ENCODE data around the gene PKIB. TPM values are rescaled to one million over a fixed set of nuclear protein-coding genes. Genes with fewer than 3 reads are reported as not detected.
A peak's percentile ranks its signal among the peaks of the same experiment; 100 is the strongest.

Gene PKIB, protein sequence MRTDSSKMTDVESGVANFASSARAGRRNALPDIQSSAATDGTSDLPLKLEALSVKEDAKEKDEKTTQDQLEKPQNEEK
- total RNA-seq = not detected

DNA sequence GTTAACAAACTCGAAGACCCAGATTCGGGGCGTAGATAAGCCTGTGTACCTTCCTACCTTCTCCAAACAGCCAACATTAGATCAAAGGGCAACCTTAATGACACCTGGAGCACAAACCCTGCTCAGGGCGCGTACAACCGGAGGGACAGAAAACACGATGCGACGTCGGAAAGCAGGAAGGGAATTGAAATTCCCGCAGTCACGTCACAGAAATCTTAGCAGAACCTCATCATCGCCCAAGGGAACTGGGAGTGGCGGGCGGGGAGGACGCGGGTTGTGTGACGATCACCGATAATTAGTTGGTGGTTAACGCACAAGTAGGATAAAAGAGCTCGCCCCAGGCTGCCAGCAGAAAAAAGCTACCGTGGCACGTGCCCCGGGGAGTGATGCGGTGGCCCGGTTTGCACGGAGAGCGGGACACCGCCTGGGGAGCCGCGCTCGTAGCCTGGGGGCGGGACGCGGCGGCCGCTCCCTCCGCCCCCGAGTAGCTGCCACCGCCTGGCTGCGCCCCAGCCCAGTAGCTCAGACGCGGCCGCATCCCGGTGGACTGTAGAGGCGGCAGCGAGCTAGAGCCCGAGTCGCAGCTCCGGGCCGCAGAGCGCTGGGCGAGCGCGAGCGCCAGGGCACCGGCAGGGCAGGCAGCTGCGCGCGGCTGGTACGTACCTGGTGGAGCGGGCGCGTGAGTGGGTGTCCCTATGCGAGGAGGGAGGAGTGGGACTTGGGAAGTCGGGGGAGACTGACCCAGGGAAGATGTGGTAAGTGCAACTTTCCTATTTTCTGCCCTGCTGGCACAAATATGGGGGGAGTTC is at the start of gene PKIB:
Gene PKIB (plus strand): TSS at position 525 of the 809 bp plus-strand sequence. CDS start 107,390 bp downstream, outside the sequence.
- Histone ChIP-seq H3K4me3 (peak within 1 kb of the TSS; percentile 57 to 70), H3K4me1 (peaks cover 5% of the 10 kb centered on the region in 2 donors), H3K9me3 (no peaks in the 10 kb centered on the region), H3K27me3 (no peaks in the 10 kb centered on the region), H3K36me3 (no peaks in the 10 kb centered on the region), H3K27ac (no peak within 1 kb of the TSS)
- peak in 1 of 2 donors; percentile 75 for DNase-seq (ENCODE audit: low spot score in 2 of 2)
- TF ChIP-seq, protein P1, sequence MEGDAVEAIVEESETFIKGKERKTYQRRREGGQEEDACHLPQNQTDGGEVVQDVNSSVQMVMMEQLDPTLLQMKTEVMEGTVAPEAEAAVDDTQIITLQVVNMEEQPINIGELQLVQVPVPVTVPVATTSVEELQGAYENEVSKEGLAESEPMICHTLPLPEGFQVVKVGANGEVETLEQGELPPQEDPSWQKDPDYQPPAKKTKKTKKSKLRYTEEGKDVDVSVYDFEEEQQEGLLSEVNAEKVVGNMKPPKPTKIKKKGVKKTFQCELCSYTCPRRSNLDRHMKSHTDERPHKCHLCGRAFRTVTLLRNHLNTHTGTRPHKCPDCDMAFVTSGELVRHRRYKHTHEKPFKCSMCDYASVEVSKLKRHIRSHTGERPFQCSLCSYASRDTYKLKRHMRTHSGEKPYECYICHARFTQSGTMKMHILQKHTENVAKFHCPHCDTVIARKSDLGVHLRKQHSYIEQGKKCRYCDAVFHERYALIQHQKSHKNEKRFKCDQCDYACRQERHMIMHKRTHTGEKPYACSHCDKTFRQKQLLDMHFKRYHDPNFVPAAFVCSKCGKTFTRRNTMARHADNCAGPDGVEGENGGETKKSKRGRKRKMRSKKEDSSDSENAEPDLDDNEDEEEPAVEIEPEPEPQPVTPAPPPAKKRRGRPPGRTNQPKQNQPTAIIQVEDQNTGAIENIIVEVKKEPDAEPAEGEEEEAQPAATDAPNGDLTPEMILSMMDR (IDR thresholded peaks at IDR 0.05) = peak in 2 of 3 experiments; percentile 7 to 24
- intact Hi-C loops (cut with DNase I) = no loop called here

DNA sequence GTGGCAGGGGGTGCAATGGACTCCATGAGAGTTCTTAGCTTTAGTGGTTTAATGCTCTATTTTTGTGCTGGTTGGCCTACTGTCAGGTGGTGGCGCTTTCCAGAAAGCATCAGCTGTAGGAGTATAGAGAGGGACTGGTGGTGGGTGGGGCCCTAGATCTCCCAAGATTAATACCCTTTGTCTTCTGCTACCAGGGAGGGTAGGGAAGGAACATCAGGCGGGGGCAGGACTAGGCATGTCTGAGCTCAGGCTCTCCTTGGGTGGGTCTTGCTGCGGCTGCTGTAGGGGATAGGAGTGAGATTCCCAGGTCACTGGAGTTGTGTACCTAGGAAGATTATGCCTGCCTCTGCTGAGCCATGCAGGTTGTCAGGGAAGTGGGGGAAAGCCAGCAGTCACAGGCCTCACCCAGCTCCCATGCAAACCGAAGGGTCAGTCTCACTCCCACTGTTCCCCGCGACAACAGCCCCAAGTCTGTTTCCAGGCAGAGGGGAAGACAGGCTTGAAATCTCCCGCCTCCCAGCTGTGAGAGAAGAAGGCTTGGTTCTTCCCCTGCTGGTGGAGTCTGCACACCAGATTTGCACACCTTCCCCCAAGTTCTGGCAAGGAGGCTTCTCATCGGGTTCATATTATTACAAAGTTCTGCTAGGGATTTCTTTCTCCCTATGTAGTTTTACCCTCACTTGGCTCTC is 46.7 kb upstream of the PKIB start:
- Histone ChIP-seq H3K4me3 (no peak overlapping the region), H3K27me3 (no peaks in the 10 kb centered on the region), H3K36me3 (no peaks in the 10 kb centered on the region), H3K4me1 (no peaks in the 10 kb centered on the region), H3K9me3 (no peaks in the 10 kb centered on the region), H3K27ac (no peak overlapping the region)
- DNase-seq (ENCODE audit: low spot score in 2 of 2) = no peak
- intact Hi-C loops (cut with DNase I) = no loop called here
- TF ChIP-seq, protein P1 (IDR thresholded peaks at IDR 0.05) = no peak

DNA sequence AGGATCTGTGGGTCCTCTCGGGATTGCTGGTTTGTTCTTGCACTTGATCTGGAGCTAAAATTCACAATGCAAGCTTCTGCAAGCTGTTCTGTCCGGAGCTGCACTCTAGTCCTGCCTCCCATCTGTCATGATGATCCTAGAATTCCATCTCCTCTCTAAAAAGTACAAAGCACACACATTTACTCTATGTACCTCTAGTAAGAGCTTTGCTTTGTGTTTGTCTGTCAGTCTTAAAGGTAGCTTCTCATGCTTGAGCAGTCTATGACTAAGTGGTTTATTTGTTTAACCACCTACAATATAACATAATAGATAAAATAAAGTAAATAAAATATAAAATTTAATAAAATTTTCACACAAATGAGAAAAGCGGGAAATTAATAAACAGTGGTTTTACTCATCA is 46.0 kb upstream of the PKIB start:
- intact Hi-C loops (cut with DNase I) = no loop called here
- no peak for DNase-seq (ENCODE audit: low spot score in 2 of 2)
- no peaks in the 10 kb centered on the region for H3K36me3 ChIP-seq
- TF ChIP-seq, protein P1 (IDR thresholded peaks at IDR 0.05) = no peak
- no peaks in the 10 kb centered on the region for H3K9me3 ChIP-seq
- H3K4me3 ChIP-seq = no peak overlapping the region
- H3K4me1 ChIP-seq = no peaks in the 10 kb centered on the region
- H3K27me3 ChIP-seq = no peaks in the 10 kb centered on the region
- H3K27ac ChIP-seq = no peak overlapping the region

DNA sequence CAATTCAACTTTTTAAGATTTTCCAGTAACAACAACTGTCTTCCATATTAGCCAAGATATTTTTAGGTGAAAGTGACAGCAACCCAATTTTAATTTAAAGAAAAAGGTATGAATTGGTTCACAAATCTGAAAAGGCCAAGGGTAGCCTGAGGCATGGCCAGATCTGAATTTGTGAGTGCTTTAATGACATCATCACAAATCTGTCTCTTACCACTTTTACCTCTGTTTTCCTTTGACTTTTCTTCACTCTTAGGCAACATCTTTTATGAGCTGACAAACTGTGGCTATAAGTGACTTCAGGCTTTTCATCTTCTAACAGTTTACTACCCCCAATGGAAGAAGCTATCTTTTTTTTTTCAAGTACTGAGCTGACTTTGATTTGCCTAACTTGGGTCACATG is 44.5 kb upstream of the PKIB start:
- intact Hi-C loops (cut with DNase I) = no loop called here
- Histone ChIP-seq H3K36me3 (no peaks in the 10 kb centered on the region), H3K4me1 (no peaks in the 10 kb centered on the region), H3K4me3 (no peak overlapping the region), H3K9me3 (no peaks in the 10 kb centered on the region), H3K27me3 (no peaks in the 10 kb centered on the region), H3K27ac (no peak overlapping the region)
- no peak for DNase-seq (ENCODE audit: low spot score in 2 of 2)
- TF ChIP-seq, protein P1 (IDR thresholded peaks at IDR 0.05) = no peak

DNA sequence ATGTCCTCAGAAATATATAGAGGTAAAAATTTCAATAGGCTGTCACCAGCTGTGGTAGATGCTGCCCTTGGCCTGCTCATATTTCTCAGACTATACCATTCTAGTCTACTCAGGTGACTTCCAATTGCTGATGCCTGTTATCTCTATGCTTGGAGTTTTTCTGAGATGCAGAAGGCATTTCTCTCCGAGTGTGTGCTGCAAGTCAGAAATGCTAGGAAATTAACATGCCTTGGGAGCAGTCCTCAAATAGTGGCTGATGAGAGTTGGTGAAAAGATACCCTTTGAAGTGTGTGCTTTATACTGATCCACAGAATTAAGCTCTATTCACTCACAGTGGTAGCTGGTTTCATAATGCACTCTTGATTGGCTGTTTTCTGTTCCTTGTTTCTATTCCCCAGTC is 43.2 kb upstream of the PKIB start:
- intact Hi-C loops (cut with DNase I) = no loop called here
- TF ChIP-seq, protein P1 (IDR thresholded peaks at IDR 0.05) = no peak
- no peak for DNase-seq (ENCODE audit: low spot score in 2 of 2)

More for the DNA sequence above, 43.2 kb upstream of the PKIB start:
- H3K4me1 ChIP-seq = no peaks in the 10 kb centered on the region
- H3K9me3 ChIP-seq = no peaks in the 10 kb centered on the region
- H3K4me3 ChIP-seq = no peak overlapping the region
- no peak overlapping the region for H3K27ac ChIP-seq
- H3K36me3 ChIP-seq = no peaks in the 10 kb centered on the region
- H3K27me3 ChIP-seq = no peaks in the 10 kb centered on the region
